Liver (tissue), 9 donors: ENCODE measurements around the gene RUFY4. TPM values are rescaled to one million over a fixed set of nuclear protein-coding genes. Genes with fewer than 3 reads are reported as not detected.

ENCODE experiments used
- DNase-seq: peaks from one replicate; pipeline ENCODE4 v3.0.0-alpha.2; 2017; ENCODE audit warnings: low spot score
- H3K27ac ChIP-seq, 2 donors: one replicate each; pipeline ENCODE4 v1.7.0; 2013; ENCODE audit warnings: inconsistent platforms in 2 of 2, low read length in 2 of 2, control low read depth in 1 of 2, low read depth in 1 of 2, mild to moderate bottlenecking in 1 of 2
- H3K27me3 ChIP-seq, 4 donors: one replicate each; pipeline versions ENCODE4 v1.6.1 to v1.7.0; 2013; ENCODE audit warnings: low read length in 3 of 4, inconsistent platforms in 1 of 4, mild to moderate bottlenecking in 1 of 4, moderate library complexity in 1 of 4; ENCODE audit not compliant: control insufficient read depth in 4 of 4, insufficient read depth in 4 of 4
- H3K36me3 ChIP-seq, 4 donors: one replicate each; pipeline versions ENCODE4 v1.6.1 to v1.7.0; 2013; ENCODE audit warnings: low read length in 3 of 4, mild to moderate bottlenecking in 3 of 4, low read depth in 1 of 4, moderate library complexity in 1 of 4; ENCODE audit not compliant: control insufficient read depth in 4 of 4, insufficient read depth in 3 of 4
- H3K4me1 ChIP-seq, 4 donors: one replicate each; pipeline versions ENCODE4 v1.6.1 to v1.7.0; 2013; ENCODE audit warnings: low read length in 3 of 4, mild to moderate bottlenecking in 3 of 4, moderate library complexity in 1 of 4; ENCODE audit not compliant: control insufficient read depth in 4 of 4, insufficient read depth in 4 of 4
- H3K4me3 ChIP-seq, 3 donors: one replicate each; pipeline versions ENCODE4 v1.6.1 to v1.7.0; 2013; ENCODE audit warnings: low read length in 3 of 3, control low read depth in 1 of 3, low read depth in 1 of 3, mild to moderate bottlenecking in 1 of 3
- H3K9ac ChIP-seq, 2 donors: one replicate each; pipeline ENCODE4 v1.7.0; 2013; ENCODE audit warnings: low read length in 2 of 2, mild to moderate bottlenecking in 2 of 2, moderate library complexity in 2 of 2, control low read depth in 1 of 2, low read depth in 1 of 2
- H3K9me3 ChIP-seq, 4 donors: one replicate each; pipeline versions ENCODE4 v1.6.1 to v1.7.0; 2013; ENCODE audit warnings: low read length in 3 of 4; ENCODE audit not compliant: control insufficient read depth in 4 of 4
- ATF3 ChIP-seq: IDR thresholded peaks from 2 replicates; pipeline ENCODE4 v1.6.1; 2016; ENCODE audit warnings: antibody characterized with exemption
- CTCF ChIP-seq: fragments of 150-350 bp; IDR thresholded peaks from 2 replicates; pipeline ENCODE4 v1.5.1; 2017; ENCODE audit warnings: improper control_type of control experiment, low read depth, low read length; ENCODE audit not compliant: missing input control
- EGR1 ChIP-seq, 2 donors: IDR thresholded peaks; 2 replicates each; pipeline ENCODE4 v1.6.1; 2016 to 2018; ENCODE audit warnings: antibody characterized with exemption in 2 of 2, low read depth in 2 of 2
- FOXA1 ChIP-seq: IDR thresholded peaks from 2 replicates; pipeline ENCODE4 v1.6.1; 2016; ENCODE audit warnings: antibody characterized with exemption
- FOXA2 ChIP-seq: IDR thresholded peaks from 2 replicates; pipeline ENCODE4 v1.6.1; 2016; ENCODE audit warnings: antibody characterized with exemption
- GABPA ChIP-seq, 2 donors: IDR thresholded peaks in 1 of 2; conservative IDR thresholded peaks in 1 of 2; 2 replicates each; pipeline ENCODE4 v1.6.1; 2016; ENCODE audit warnings: antibody characterized with exemption in 2 of 2, mild to moderate bottlenecking in 1 of 2, moderate library complexity in 1 of 2
- HNF4A ChIP-seq, 2 donors: conservative IDR thresholded peaks; 2 replicates each; pipeline ENCODE4 v1.6.1; 2016; ENCODE audit warnings: antibody characterized with exemption in 2 of 2, mild to moderate bottlenecking in 2 of 2
- HNF4G ChIP-seq: IDR thresholded peaks from 2 replicates; pipeline ENCODE4 v1.6.1; 2016; ENCODE audit warnings: antibody characterized with exemption
- JUND ChIP-seq, 2 donors: IDR thresholded peaks; 2 replicates each; pipeline ENCODE4 v1.6.1; 2016; ENCODE audit warnings: antibody characterized with exemption in 2 of 2
- MAX ChIP-seq: IDR thresholded peaks from 2 replicates; pipeline ENCODE4 v1.6.1; 2016; ENCODE audit warnings: antibody characterized with exemption
- NR2F2 ChIP-seq: IDR thresholded peaks from 2 replicates; pipeline ENCODE4 v1.6.1; 2016; ENCODE audit warnings: antibody characterized with exemption
- RAD21 ChIP-seq, 2 donors: IDR thresholded peaks; 2 replicates each; pipeline ENCODE4 v1.6.1; 2016; ENCODE audit warnings: antibody characterized with exemption in 2 of 2, mild to moderate bottlenecking in 2 of 2
- REST ChIP-seq: IDR thresholded peaks from 2 replicates; pipeline ENCODE4 v1.6.1; 2016; ENCODE audit warnings: antibody characterized with exemption, mild to moderate bottlenecking
- RXRA ChIP-seq, 2 donors: IDR thresholded peaks; 2 replicates each; pipeline ENCODE4 v1.6.1; 2017 to 2018; ENCODE audit warnings: antibody characterized with exemption in 2 of 2, mild to moderate bottlenecking in 1 of 2
- SP1 ChIP-seq: IDR thresholded peaks from 2 replicates; pipeline ENCODE4 v1.6.1; 2018; ENCODE audit warnings: antibody characterized with exemption, mild to moderate bottlenecking
- TAF1 ChIP-seq: conservative IDR thresholded peaks from 2 replicates; pipeline ENCODE4 v1.6.1; 2016; ENCODE audit warnings: antibody characterized with exemption, mild to moderate bottlenecking
- YY1 ChIP-seq: IDR thresholded peaks from 2 replicates; pipeline ENCODE4 v1.6.1; 2016; ENCODE audit warnings: antibody characterized with exemption, mild to moderate bottlenecking
- ZBTB33 ChIP-seq: IDR thresholded peaks from 2 replicates; pipeline ENCODE4 v1.6.1; 2016; ENCODE audit warnings: antibody characterized with exemption
- WGBS: extraction: QIAGEN DNeasy Blood & Tissue Kit; methylation state at CpG from one replicate; pipeline ENCODE4 v1.1.7; 2013; 5-methylcytosine and 5-hydroxymethylcytosine counted together
- polyA plus RNA-seq, 2 donors: library from polyadenylated mRNA; stranded (reverse) in 1 of 2; unstranded in 1 of 2; fragments of 200-250 nt in 1 of 2; fragments of >200 nt in 1 of 2; fragmentation: Nextera tagmentation in 1 of 2; extraction: Ambion mirVana in 1 of 2; gene quantifications; one replicate each; pipeline versions ENCODE4 v1.2.1 to v1.2.3, GENCODE V29; 2013 to 2015
- total RNA-seq, 2 donors: library from RNA; depleted of rRNA; stranded (reverse); fragments of >200 nt; gene quantifications; one replicate each; pipeline ENCODE4 v1.2.3, GENCODE V29; 2014
- donor health status: healthy.
- donor health status: healthy.
- donor health status: healthy.
- donor health status: healthy.
- donor health status: healthy.

The RUFY4 gene
- total and polyA plus RNA-seq, 4 donors = 0.05 to 0.08 (median 0.08) TPM; not detected in 1

GRCh38 chr2:218024336-218024735 lies 44.7 kb upstream of the RUFY4 start (continued):
- TF ChIP-seq HNF4G (no peak), GABPA (IDR thresholded peaks at IDR 0.05 in 1 of 2, conservative IDR thresholded peaks at IDR 0.05 in 1 of 2) (no peak), FOXA1 (no peak), YY1 (no peak)

GRCh38 chr2:218024871-218025270 lies 44.2 kb upstream of the RUFY4 start:
- Histone ChIP-seq H3K9me3 (no peaks in the 10 kb centered on the region), H3K4me3 (no peak overlapping the region), H3K4me1 (no peaks in the 10 kb centered on the region), H3K36me3 (no peaks in the 10 kb centered on the region), H3K27me3 (no peaks in the 10 kb centered on the region), H3K9ac (no peak overlapping the region), H3K27ac (no peak overlapping the region)
- TF ChIP-seq JUND (IDR thresholded peaks at IDR 0.05) (no peak), ZBTB33 (no peak), HNF4G (no peak), TAF1 (no peak), ATF3 (no peak), REST (no peak), MAX (no peak), FOXA2 (no peak), NR2F2 (no peak), EGR1 (IDR thresholded peaks at IDR 0.05; ENCODE audit: low read depth in 2 of 2) (no peak)
- 98% methylated on average over 2 of the region's 2 CpGs for WGBS
- DNase-seq = no peak

GRCh38 chr2:218026244-218026643 lies 42.8 kb upstream of the RUFY4 start:
- no peak overlapping the region for H3K4me3 ChIP-seq
- H3K36me3 ChIP-seq = no peaks in the 10 kb centered on the region
- DNase-seq = peak; percentile 16
- H3K4me1 ChIP-seq = no peaks in the 10 kb centered on the region
- H3K27me3 ChIP-seq = no peaks in the 10 kb centered on the region
- H3K27ac ChIP-seq = no peak overlapping the region
- WGBS = 96% methylated on average over 7 of the region's 7 CpGs
- H3K9me3 ChIP-seq = no peaks in the 10 kb centered on the region
- H3K9ac ChIP-seq = no peak overlapping the region
- no peak for TF ChIP-seq HNF4G
- TF ChIP-seq EGR1 (IDR thresholded peaks at IDR 0.05; ENCODE audit: low read depth in 2 of 2) = no peak
- TF ChIP-seq RXRA (IDR thresholded peaks at IDR 0.05) = no peak
- no peak for TF ChIP-seq GABPA (IDR thresholded peaks at IDR 0.05 in 1 of 2, conservative IDR thresholded peaks at IDR 0.05 in 1 of 2)
- no peak for TF ChIP-seq SP1
- no peak for TF ChIP-seq ZBTB33
- TF ChIP-seq HNF4A (conservative IDR thresholded peaks at IDR 0.05) = no peak
- TF ChIP-seq REST = no peak
- TF ChIP-seq CTCF = no peak
- no peak for TF ChIP-seq YY1
- no peak for TF ChIP-seq RAD21 (IDR thresholded peaks at IDR 0.05)
